A172 (cell line): ENCODE data around the gene ITIH5. TPM values are rescaled to one million over a fixed set of nuclear protein-coding genes. Genes with fewer than 3 reads are reported as not detected.

Source experiments
- DNase-seq: peaks from one replicate; pipeline ENCODE4 v3.0.0-alpha.2; 2015; ENCODE audit warnings: low spot score
- total RNA-seq: library from RNA; depleted of rRNA; stranded (reverse); fragments of >200 nt; shearing (Covaris generic); gene quantifications from 2 replicates; pipeline ENCODE4 v1.2.3, GENCODE V29; 2014; rRNA removed

ITIH5 gene
- total RNA-seq, 1 experiment from 2014 or later = 0.09 TPM

GRCh38 chr10:7520507-7521485 is 146.0 kb downstream of the ITIH5 start:
- no peak for DNase-seq

- DNase-seq = no peak
Measured at GRCh38 chr10:7519351-7519750, 147.4 kb downstream of the ITIH5 start.

- no peak for DNase-seq
Measured at GRCh38 chr10:7518693-7519092, 148.1 kb downstream of the ITIH5 start.

- no peak for DNase-seq
Measured at GRCh38 chr10:7515439-7515838, 151.3 kb downstream of the ITIH5 start.

- DNase-seq = no peak
Measured at GRCh38 chr10:7513936-7514335, 152.8 kb downstream of the ITIH5 start.

GRCh38 chr10:7513455-7513854 is 153.3 kb downstream of the ITIH5 start:
- no peak for DNase-seq

- no peak for DNase-seq
Measured at GRCh38 chr10:7512487-7512886, 154.3 kb downstream of the ITIH5 start.

- no peak for DNase-seq
Measured at GRCh38 chr10:7511612-7512011, 155.2 kb downstream of the ITIH5 start.

Other genes starting within 250 kb of the ITIH5 start
- gene ITIH2, start 36.4 kb upstream of the ITIH5 start, total RNA-seq = not detected in 2 replicates
- 19.6 and 23.0 TPM in 2 replicates for gene KIN, start 121.0 kb upstream of the ITIH5 start, total RNA-seq
- 638 and 718 TPM in 2 replicates for gene ATP5F1C, start 121.2 kb upstream of the ITIH5 start, total RNA-seq
- gene TAF3, start 151.5 kb upstream of the ITIH5 start, total RNA-seq = 3.3 and 3.6 TPM in 2 replicates